B cell (primary cell): ENCODE measurements around the gene UNC13A. TPM values are rescaled to one million over a fixed set of nuclear protein-coding genes. Genes with fewer than 3 reads are reported as not detected.

Experiments
- ATAC-seq: fragments of 200-7000 bp; cut with Tn5 transposase; one replicate; pipeline ENCODE4 v1.10.0; 2021; ENCODE audit warnings: low read depth, mild to moderate bottlenecking, moderate number of reproducible peaks, moderate library complexity
- CTCF ChIA-PET: fragments of 350-600 bp; sonication (Branson Sonifier 250); formaldehyde crosslinking; loops from one replicate; lab custom pipeline; 2021; ENCODE audit warnings: antibody characterized with exemption, inconsistent platforms; lab: Charles Lee
- POLR2A ChIA-PET: fragments of 350-600 bp; sonication (Branson Sonifier 250); formaldehyde crosslinking; loops from one replicate; lab custom pipeline; 2021; ENCODE audit warnings: antibody characterized with exemption; lab: Charles Lee
- DNase-seq: peaks from one replicate; pipeline ENCODE4 v3.0.0; 2013
- H2AFZ ChIP-seq: 2 replicates; pipeline ENCODE4 v1.6.1; 2012; ENCODE audit warnings: mild to moderate bottlenecking, low read depth, low read length; ENCODE audit not compliant: insufficient read depth, poor library complexity, severe bottlenecking
- H3K27ac ChIP-seq, 2 donors: 1 replicate in 1 of 2; 2 replicates in 1 of 2; pipeline ENCODE4 v1.5.1; 2012 to 2013; ENCODE audit warnings: low read length in 2 of 2, mild to moderate bottlenecking in 2 of 2, moderate library complexity in 1 of 2
- H3K27me3 ChIP-seq, 4 experiments: fragments of 200-600 bp in 1 of 4; sonication (generic) in 1 of 4; replicated peaks in 1 of 4; 1 replicate in 2 of 4; 2 replicates in 2 of 4; pipeline versions ENCODE4 v1.6.1 to v1.7.0; 2013 to 2016; ENCODE audit warnings: low read length in 3 of 4, mild to moderate bottlenecking in 2 of 4, mixed read lengths in 1 of 4, moderate library complexity in 1 of 4; ENCODE audit not compliant: insufficient read depth in 4 of 4, control insufficient read depth in 3 of 4; ENCODE audit errors: control extremely low read depth in 1 of 4
- H3K36me3 ChIP-seq, 2 experiments: replicated peaks in 1 of 2; 1 replicate in 1 of 2; 2 replicates in 1 of 2; pipeline versions ENCODE4 v1.6.1 to v1.7.1; 2013; ENCODE audit warnings: low read length in 1 of 2; ENCODE audit not compliant: insufficient read depth in 2 of 2, control insufficient read depth in 1 of 2; ENCODE audit errors: control extremely low read depth in 1 of 2, extremely low read depth in 1 of 2
- H3K4me1 ChIP-seq, 2 donors: fragments of 200-600 bp in 1 of 2; sonication (generic) in 1 of 2; 1 replicate in 1 of 2; 2 replicates in 1 of 2; pipeline versions ENCODE4 v1.5.1 to v1.6.1; 2013 to 2017; ENCODE audit warnings: low read length in 2 of 2; ENCODE audit not compliant: control insufficient read depth in 2 of 2, insufficient read depth in 2 of 2
- H3K4me2 ChIP-seq: replicated peaks from 2 replicates; pipeline ENCODE3; 2012; ENCODE audit warnings: mild to moderate bottlenecking, low read depth, low read length; ENCODE audit not compliant: poor library complexity, severe bottlenecking
- H3K4me3 ChIP-seq, 5 experiments: fragments of 200-600 bp in 1 of 5; sonication (generic) in 1 of 5; 1 replicate in 3 of 5; 2 replicates in 2 of 5; pipeline versions ENCODE4 v1.5.1 to v1.7.0; 2011 to 2016; ENCODE audit warnings: low read length in 4 of 5, mild to moderate bottlenecking in 4 of 5, low read depth in 2 of 5, control low read depth in 1 of 5, moderate library complexity in 1 of 5; ENCODE audit not compliant: insufficient read depth in 1 of 5; ENCODE audit errors: control extremely low read depth in 1 of 5, extremely low read depth in 1 of 5
- H3K79me2 ChIP-seq: fragments of 200-600 bp; sonication (generic); one replicate; pipeline ENCODE4 v1.6.0; 2016; ENCODE audit warnings: low read length; ENCODE audit not compliant: control insufficient read depth, insufficient read depth
- H3K9ac ChIP-seq: fragments of 200-600 bp; sonication (generic); 2 replicates; pipeline ENCODE4 v1.6.1; 2017; ENCODE audit warnings: mild to moderate bottlenecking, low read length, moderate library complexity
- H3K9me3 ChIP-seq, 3 donors: one replicate each; pipeline versions ENCODE4 v1.6.1 to v1.7.1; 2013; ENCODE audit warnings: low read length in 2 of 3; ENCODE audit not compliant: control insufficient read depth in 2 of 3, insufficient read depth in 1 of 3; ENCODE audit errors: control extremely low read depth in 1 of 3
- H4K20me1 ChIP-seq: 2 replicates; pipeline ENCODE4 v1.6.0; 2012; ENCODE audit warnings: mild to moderate bottlenecking, low read length; ENCODE audit not compliant: insufficient read depth, control insufficient read depth, poor library complexity, severe bottlenecking
- H3K27ac Mint-ChIP-seq: one replicate; pipeline ENCODE4 v1.8.0; 2021; ENCODE audit warnings: mixed read lengths
- H3K27me3 Mint-ChIP-seq: one replicate; pipeline ENCODE4 v1.8.0; 2021; ENCODE audit warnings: mixed read lengths
- H3K4me1 Mint-ChIP-seq: one replicate; pipeline ENCODE4 v1.8.0; 2021; ENCODE audit warnings: mixed read lengths
- H3K4me3 Mint-ChIP-seq: one replicate; pipeline ENCODE4 v1.8.0; 2021; ENCODE audit warnings: mixed read lengths
- H3K9me3 Mint-ChIP-seq: one replicate; pipeline ENCODE4 v1.8.0; 2022; ENCODE audit warnings: mixed read lengths; ENCODE audit not compliant: insufficient read depth
- CTCF ChIP-seq: fragments of 200-600 bp; IDR thresholded peaks from one replicate; pipeline ENCODE4 v1.8.0; 2022; ENCODE audit warnings: antibody characterized with exemption, mild to moderate bottlenecking
- EZH2 ChIP-seq: IDR thresholded peaks from 2 replicates; pipeline ENCODE4 v1.6.1; 2012; ENCODE audit warnings: borderline replicate concordance, low read depth, mild to moderate bottlenecking, moderate library complexity, low read length; ENCODE audit not compliant: insufficient read depth, poor library complexity, severe bottlenecking
- WGBS: methylation state at CpG from one replicate; pipeline ENCODE4 v1.1.5; 2013; ENCODE audit warnings: missing lambda C conversion rate; ENCODE audit not compliant: insufficient coverage; 5-methylcytosine and 5-hydroxymethylcytosine counted together
- intact Hi-C: fragments of 100-400 bp; cut with micrococcal nuclease; formaldehyde crosslinking; loops from one replicate; pipeline ENCODE4 v1.10.0; 2022
- polyA plus RNA-seq: library from polyadenylated mRNA; depleted of rRNA; stranded (reverse); fragments of >200 nt; gene quantifications from 2 replicates; pipeline ENCODE4 v1.2.3, GENCODE V29; 2012
- total RNA-seq, 2 donors: library from RNA; stranded (reverse); fragments of 120-200 nt in 1 of 2; gene quantifications; 1 replicate in 1 of 2; 2 replicates in 1 of 2; pipeline versions ENCODE4 v1.2.3 to v1.2.4, GENCODE V29; 2013 to 2022

The UNC13A gene
- total and polyA plus RNA-seq, 2 donors (not counting 1 experiment from before 2014, with no cell fraction given): 0.10 TPM; not detected in 1

- ATAC-seq: no peak
- no peak overlapping the region for H2AFZ ChIP-seq
- H3K36me3 ChIP-seq: no peaks in the 10 kb centered on the region
- Mint-ChIP-seq H3K27ac (no peak overlapping the region), H3K4me3 (no peak overlapping the region), H3K9me3 (no peaks in the 10 kb centered on the region), H3K4me1 (no peaks in the 10 kb centered on the region), H3K27me3 (peaks cover 25% of the 10 kb centered on the region)
- no peak for TF ChIP-seq CTCF
- no peak overlapping the region for H3K27ac ChIP-seq
- no peaks in the 10 kb centered on the region for H4K20me1 ChIP-seq
- H3K4me2 ChIP-seq: no peak overlapping the region
- no peak overlapping the region for H3K4me3 ChIP-seq
- peaks cover 0 to 12% (median 0%) of the 10 kb centered on the region in 4 experiments for H3K27me3 ChIP-seq
- no peaks in the 10 kb centered on the region for H3K4me1 ChIP-seq
- H3K79me2 ChIP-seq: no peaks in the 10 kb centered on the region
- ChIA-PET POLR2A (no interaction called here), CTCF (no interaction called here)
- no CpG with 5 or more reads among the region's 3 CpGs for WGBS
- no peak overlapping the region for H3K9ac ChIP-seq
- no peak for DNase-seq
- peaks cover 0 to 20% (median 0%) of the 10 kb centered on the region in 3 donors for H3K9me3 ChIP-seq
- intact Hi-C loops: no loop called here
Measured at GRCh38 chr19:17658666-17659065, 29.5 kb downstream of the UNC13A start.

GRCh38 chr19:17658240-17658639 is 29.9 kb downstream of the UNC13A start:
- POLR2A ChIA-PET: no interaction called here

More at GRCh38 chr19:17658240-17658639, 29.9 kb downstream of the UNC13A start:
- H3K27me3 ChIP-seq: peaks cover 0 to 9% (median 0%) of the 10 kb centered on the region in 4 experiments
- no peak overlapping the region for H3K9ac ChIP-seq
- peak overlapping the region; percentile 22 for H3K27ac Mint-ChIP-seq
- CTCF ChIA-PET: no interaction called here
- no peak overlapping the region for H3K4me3 ChIP-seq
- H2AFZ ChIP-seq: no peak overlapping the region
- TF ChIP-seq EZH2 (no peak), CTCF (no peak)
- no peaks in the 10 kb centered on the region for H3K9me3 Mint-ChIP-seq
- intact Hi-C loops: no loop called here
- H4K20me1 ChIP-seq: no peaks in the 10 kb centered on the region
- H3K27me3 Mint-ChIP-seq: peaks cover 25% of the 10 kb centered on the region
- no peaks in the 10 kb centered on the region for H3K36me3 ChIP-seq
- H3K9me3 ChIP-seq: peaks cover 0 to 16% (median 0%) of the 10 kb centered on the region in 3 donors
- no peak overlapping the region for H3K27ac ChIP-seq
- no peak overlapping the region for H3K4me2 ChIP-seq
- H3K79me2 ChIP-seq: no peaks in the 10 kb centered on the region
- H3K4me1 ChIP-seq: no peaks in the 10 kb centered on the region
- 93% methylated on average over 6 of the region's 6 CpGs for WGBS
- no peaks in the 10 kb centered on the region for H3K4me1 Mint-ChIP-seq
- ATAC-seq: no peak
- DNase-seq: no peak
- no peak overlapping the region for H3K4me3 Mint-ChIP-seq
